B cell (primary cell): Measurements from ENCODE around the gene ZNF398.

Experiments
- EZH2 ChIP-seq: IDR thresholded peaks from 2 replicates; pipeline ENCODE4 v1.6.1; 2012; ENCODE audit warnings: borderline replicate concordance, low read depth, mild to moderate bottlenecking, moderate library complexity, low read length; ENCODE audit not compliant: insufficient read depth, poor library complexity, severe bottlenecking
- TF ChIP-seq, protein P1 (sequence below): fragments of 200-600 bp; IDR thresholded peaks from one replicate; pipeline ENCODE4 v1.8.0; 2022; ENCODE audit warnings: antibody characterized with exemption, mild to moderate bottlenecking

DNA sequence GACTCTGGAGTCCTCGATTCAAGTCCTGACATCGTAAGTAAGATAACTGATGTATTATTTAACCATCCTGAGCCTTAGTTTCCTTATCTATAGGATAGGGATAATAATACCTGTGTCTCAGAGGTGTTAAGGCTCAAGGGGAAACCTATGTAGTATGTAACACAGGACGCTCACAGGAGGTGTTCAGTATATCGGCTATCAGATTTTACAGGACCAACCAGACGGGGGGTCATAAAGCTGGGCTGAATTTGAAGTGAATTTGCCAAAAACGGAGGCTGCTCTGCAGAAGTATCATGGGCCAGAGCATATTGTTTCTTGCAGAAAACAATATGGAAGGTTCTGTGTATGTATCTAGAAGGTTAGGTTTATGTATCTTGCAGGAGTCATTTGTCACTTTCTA is 37.0 kb downstream of the ZNF398 start:
- TF ChIP-seq, protein P1, sequence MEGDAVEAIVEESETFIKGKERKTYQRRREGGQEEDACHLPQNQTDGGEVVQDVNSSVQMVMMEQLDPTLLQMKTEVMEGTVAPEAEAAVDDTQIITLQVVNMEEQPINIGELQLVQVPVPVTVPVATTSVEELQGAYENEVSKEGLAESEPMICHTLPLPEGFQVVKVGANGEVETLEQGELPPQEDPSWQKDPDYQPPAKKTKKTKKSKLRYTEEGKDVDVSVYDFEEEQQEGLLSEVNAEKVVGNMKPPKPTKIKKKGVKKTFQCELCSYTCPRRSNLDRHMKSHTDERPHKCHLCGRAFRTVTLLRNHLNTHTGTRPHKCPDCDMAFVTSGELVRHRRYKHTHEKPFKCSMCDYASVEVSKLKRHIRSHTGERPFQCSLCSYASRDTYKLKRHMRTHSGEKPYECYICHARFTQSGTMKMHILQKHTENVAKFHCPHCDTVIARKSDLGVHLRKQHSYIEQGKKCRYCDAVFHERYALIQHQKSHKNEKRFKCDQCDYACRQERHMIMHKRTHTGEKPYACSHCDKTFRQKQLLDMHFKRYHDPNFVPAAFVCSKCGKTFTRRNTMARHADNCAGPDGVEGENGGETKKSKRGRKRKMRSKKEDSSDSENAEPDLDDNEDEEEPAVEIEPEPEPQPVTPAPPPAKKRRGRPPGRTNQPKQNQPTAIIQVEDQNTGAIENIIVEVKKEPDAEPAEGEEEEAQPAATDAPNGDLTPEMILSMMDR = no peak
- TF ChIP-seq EZH2 = no peak
